Ishikawa (cell line): Measurements from ENCODE around the gene U2SURP.

Experiments used
- CREB1 ChIP-seq: IDR thresholded peaks from 2 replicates; pipeline ENCODE4 v1.6.1; 2012; ENCODE audit warnings: low read depth
- TEAD4 ChIP-seq: IDR thresholded peaks from 2 replicates; pipeline ENCODE4 v1.6.1; 2012

GRCh38 chr3:143084856-143085731 is 83.7 kb downstream of the U2SURP start:
- no peak for TF ChIP-seq CREB1
- peak; percentile 66 for TF ChIP-seq TEAD4
